WTC11 (cell line): ENCODE measurements around the gene RUNX1.

Experiments used
- CTCF ChIP-seq: fragments of 200-600 bp; IDR thresholded peaks from 2 replicates; pipeline ENCODE4 v1.8.0; 2022; ENCODE audit warnings: antibody characterized with exemption
- ESRRA ChIP-seq: sonication (generic); formaldehyde crosslinking; IDR thresholded peaks from 2 replicates; pipeline ENCODE4 v1.8.1; 2022; ENCODE audit warnings: mild to moderate bottlenecking, missing genetic modification reagents, borderline replicate concordance
- FOXP1 ChIP-seq: sonication (generic); formaldehyde crosslinking; IDR thresholded peaks from 2 replicates; pipeline ENCODE4 v1.8.0; 2022; ENCODE audit warnings: missing genetic modification reagents, mild to moderate bottlenecking, moderate library complexity, borderline replicate concordance
- JUN ChIP-seq: sonication (generic); formaldehyde crosslinking; IDR thresholded peaks from 2 replicates; pipeline ENCODE4 v1.8.0; 2023; ENCODE audit warnings: mild to moderate bottlenecking, missing genetic modification reagents
- MLX ChIP-seq: sonication (generic); formaldehyde crosslinking; IDR thresholded peaks from 2 replicates; pipeline ENCODE4 v1.8.1; 2023; ENCODE audit warnings: mild to moderate bottlenecking, missing genetic modification reagents, moderate library complexity
- NR2C2 ChIP-seq: sonication (generic); formaldehyde crosslinking; IDR thresholded peaks from 2 replicates; pipeline ENCODE4 v1.8.0; 2022; ENCODE audit warnings: mild to moderate bottlenecking, missing genetic modification reagents
- SMAD3 ChIP-seq: sonication (generic); formaldehyde crosslinking; IDR thresholded peaks from 2 replicates; pipeline ENCODE4 v1.8.0; 2022; ENCODE audit warnings: missing genetic modification reagents, mild to moderate bottlenecking, borderline replicate concordance
- ZNF121 ChIP-seq: sonication (generic); formaldehyde crosslinking; IDR thresholded peaks from 2 replicates; pipeline ENCODE4 v1.8.0; 2023; ENCODE audit warnings: missing genetic modification reagents
- ZNF416 ChIP-seq: fragments of 250-450 bp; sonication (Bioruptor Pico); IDR thresholded peaks from 2 replicates; pipeline ENCODE4 v1.9.0; 2021; ENCODE audit warnings: mild to moderate bottlenecking, inconsistent platforms

- TF ChIP-seq ZNF416 (CRISPR knock-in tag): no peak
- no peak for TF ChIP-seq JUN (CRISPR knock-in tag)
- TF ChIP-seq SMAD3 (CRISPR knock-in tag): no peak
- TF ChIP-seq CTCF: no peak
- TF ChIP-seq ESRRA: no peak
- TF ChIP-seq NR2C2: no peak
- no peak for TF ChIP-seq MLX (CRISPR knock-in tag)
- TF ChIP-seq ZNF121: no peak
- TF ChIP-seq FOXP1 (CRISPR knock-in tag): no peak
Measured at GRCh38 chr21:34825101-34825500, 224.0 kb downstream of the RUNX1 start.
